Astrocyte of the cerebellum (primary cell): Measurements from ENCODE around the gene KCNK13.
"Not testable (repeated sequence)": the region's sequence is repeated elsewhere in the genome, so short reads cannot be mapped to it uniquely, and the experiment has no call there.

ENCODE experiments used
- DNase-seq: peaks from one replicate; pipeline ENCODE4 v3.0.0-alpha.2; 2011; ENCODE audit warnings: low read depth
- H3K4me3 ChIP-seq: 2 replicates; pipeline ENCODE4 v1.5.1; 2011; ENCODE audit warnings: mild to moderate bottlenecking, low read depth, low read length, moderate library complexity
- in situ Hi-C: cut with HindIII; loops from 2 replicates; pipeline ENCODE4 v1.10.0; 2017; ENCODE audit warnings: low sequenced_read_pairs
- TF ChIP-seq, protein P1 (sequence below): IDR thresholded peaks from 2 replicates; pipeline ENCODE4 v1.5.1; 2012; ENCODE audit warnings: low read length, low read depth, moderate library complexity, mild to moderate bottlenecking; ENCODE audit errors: missing control alignments

The KCNK13 gene

GRCh38 chr14:90061685-90062126 is at the start of gene KCNK13:
Gene KCNK13 (plus strand): TSS chr14:90061994. CDS start chr14:90062206, 212 bp downstream.
- TF ChIP-seq, protein P1, sequence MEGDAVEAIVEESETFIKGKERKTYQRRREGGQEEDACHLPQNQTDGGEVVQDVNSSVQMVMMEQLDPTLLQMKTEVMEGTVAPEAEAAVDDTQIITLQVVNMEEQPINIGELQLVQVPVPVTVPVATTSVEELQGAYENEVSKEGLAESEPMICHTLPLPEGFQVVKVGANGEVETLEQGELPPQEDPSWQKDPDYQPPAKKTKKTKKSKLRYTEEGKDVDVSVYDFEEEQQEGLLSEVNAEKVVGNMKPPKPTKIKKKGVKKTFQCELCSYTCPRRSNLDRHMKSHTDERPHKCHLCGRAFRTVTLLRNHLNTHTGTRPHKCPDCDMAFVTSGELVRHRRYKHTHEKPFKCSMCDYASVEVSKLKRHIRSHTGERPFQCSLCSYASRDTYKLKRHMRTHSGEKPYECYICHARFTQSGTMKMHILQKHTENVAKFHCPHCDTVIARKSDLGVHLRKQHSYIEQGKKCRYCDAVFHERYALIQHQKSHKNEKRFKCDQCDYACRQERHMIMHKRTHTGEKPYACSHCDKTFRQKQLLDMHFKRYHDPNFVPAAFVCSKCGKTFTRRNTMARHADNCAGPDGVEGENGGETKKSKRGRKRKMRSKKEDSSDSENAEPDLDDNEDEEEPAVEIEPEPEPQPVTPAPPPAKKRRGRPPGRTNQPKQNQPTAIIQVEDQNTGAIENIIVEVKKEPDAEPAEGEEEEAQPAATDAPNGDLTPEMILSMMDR: no peak
- no peak for DNase-seq
- H3K4me3 ChIP-seq: peak within 1 kb of the TSS; percentile 49
- in situ Hi-C loops: no loop called here

DNA sequence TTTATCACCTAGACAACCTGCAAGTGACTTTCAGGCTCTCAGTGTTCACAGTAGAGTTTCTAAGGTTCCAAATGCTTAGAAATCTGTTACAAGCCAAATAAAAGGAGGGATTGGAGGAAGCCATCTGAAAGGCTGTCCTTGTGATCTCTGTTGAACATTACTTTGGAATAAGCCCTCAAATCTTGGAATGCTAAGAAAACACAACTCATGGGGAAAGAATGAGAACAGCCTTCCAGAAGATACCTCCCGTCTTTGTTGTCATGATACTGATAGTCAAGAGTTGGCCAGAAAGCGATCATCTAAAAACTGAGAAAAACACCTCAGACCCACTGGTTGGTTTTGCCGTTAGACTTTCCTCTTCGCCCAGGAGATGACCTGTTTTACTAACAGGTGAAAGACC is 44.4 kb upstream of the KCNK13 start:
- TF ChIP-seq, protein P1: no peak
- in situ Hi-C loops: no loop called here
- no peak for DNase-seq
- H3K4me3 ChIP-seq: no peak overlapping the region

DNA sequence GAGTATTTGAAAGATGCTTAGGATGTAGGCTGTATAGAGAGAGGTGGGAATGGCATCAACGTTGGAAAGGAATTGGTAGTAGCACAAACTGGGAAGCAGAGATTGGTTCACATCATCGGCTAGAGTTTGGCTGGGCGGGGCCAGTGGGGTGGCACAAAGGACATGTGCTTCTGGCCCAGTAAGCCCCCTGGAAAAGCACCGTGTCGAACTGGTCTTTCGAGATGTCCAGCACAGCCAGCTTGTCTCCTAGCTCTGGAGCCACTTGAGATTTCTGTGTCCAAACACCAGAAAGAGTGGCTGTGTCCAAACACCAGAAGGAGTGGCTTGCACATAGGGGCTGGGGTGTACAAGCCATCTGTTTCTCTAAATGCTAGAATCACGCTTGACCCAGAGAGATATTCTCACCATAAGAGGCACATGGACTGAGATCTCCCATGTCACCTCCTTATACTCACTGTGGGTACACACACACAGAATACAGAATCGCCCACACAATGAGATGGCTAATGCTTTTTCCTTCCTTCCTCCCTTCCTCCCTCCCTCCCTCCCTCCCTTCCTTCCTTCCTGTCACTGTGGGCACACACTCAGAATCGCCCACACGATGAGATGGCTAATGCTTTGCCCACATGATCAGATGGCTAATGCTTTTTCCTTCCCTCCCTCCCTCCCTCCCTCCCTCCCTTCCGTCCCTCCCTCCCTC is 41.8 kb upstream of the KCNK13 start:
- in situ Hi-C loops: no loop called here
- no peak for DNase-seq
- TF ChIP-seq, protein P1: no peak

DNA sequence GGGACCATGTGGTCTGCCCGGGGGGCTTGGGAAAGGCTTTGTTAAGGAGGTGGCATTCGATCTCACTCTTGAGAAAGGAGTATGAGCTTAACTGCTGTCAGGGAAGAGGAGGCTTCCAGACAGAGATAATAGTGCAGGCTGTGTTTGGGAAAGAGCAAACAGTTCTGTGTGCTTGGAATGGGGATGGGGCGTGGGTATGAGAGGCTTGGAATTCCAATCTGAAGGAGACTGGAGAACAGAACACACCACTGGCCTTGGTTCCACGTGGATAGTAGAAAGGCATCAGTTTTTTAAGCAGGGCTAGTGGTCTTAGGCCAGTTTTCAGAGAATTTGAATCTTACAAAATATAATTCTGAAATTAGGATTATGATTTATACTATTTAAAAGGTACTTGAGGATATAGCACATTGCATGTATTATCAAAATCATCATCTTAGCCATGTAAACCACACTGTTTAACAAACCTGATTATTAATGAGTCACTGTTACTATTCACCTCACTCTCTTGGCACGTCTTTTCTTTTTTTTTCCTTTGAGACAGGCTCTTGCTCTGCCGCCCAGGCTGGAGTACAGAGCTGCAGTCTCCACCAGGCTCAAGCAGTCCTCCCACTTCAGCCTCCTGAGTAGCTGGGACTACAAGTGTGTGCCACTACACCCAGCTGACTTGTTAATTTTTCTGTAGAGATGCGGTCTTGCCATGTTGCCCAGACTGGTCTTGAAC is 38.5 kb upstream of the KCNK13 start:
- no peak overlapping the region for H3K4me3 ChIP-seq
- no peak for DNase-seq
- TF ChIP-seq, protein P1: no peak
- in situ Hi-C loops: no loop called here

More for the DNA sequence above, 41.8 kb upstream of the KCNK13 start:
- H3K4me3 ChIP-seq: no peak overlapping the region

GRCh38 chr14:90024910-90025309 is 36.9 kb upstream of the KCNK13 start:
- H3K4me3 ChIP-seq: no peak overlapping the region
- in situ Hi-C loops: no loop called here
- TF ChIP-seq, protein P1: no peak
- no peak for DNase-seq

DNA sequence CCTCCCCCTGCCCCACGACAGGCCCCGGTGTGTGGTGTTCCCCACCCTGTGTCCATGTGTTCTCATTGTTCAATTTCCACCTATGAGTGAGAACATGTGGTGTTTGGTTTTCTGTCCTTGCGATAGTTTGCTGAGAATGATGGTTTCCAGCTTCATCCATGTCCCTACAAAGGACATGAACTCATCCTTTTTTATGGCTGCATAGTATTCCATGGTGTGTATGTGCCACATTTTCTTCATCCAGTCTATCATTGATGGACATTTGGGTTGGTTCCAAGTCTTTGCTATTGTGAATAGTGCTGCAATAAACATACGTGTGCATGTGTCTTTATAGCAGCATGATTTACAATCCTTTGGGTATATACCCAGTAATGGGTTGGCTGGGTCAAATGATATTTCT is 35.2 kb upstream of the KCNK13 start:
- in situ Hi-C loops, DNase-seq, H3K4me3 ChIP-seq: not testable (repeated sequence)

GRCh38 chr14:90027842-90028241 is 34.0 kb upstream of the KCNK13 start:
- H3K4me3 ChIP-seq: no peak overlapping the region
- TF ChIP-seq, protein P1: no peak
- DNase-seq: no peak
- in situ Hi-C loops: no loop called here
